ENCODE results near the gene A4GNT.

Gene A4GNT

DNA sequence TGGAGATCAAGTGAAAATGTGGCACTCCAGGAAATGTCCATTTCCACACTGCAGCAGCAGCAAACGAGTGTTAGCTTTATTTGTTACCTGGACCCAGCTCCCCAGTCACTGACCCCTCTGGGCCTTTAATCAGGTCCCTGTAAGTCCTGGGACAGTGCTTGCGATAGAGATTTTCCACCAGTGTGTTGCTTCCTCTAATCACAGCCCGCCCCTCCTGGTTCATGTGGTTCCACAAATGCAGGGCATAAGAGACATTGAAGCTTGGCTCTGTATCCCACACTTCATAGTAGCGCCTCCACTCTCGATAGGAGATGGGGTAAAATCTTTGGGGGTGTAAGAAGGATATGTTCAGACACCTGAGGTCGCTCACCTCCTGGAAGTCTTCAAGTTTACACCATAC, 8.0 kb downstream of the A4GNT start:
- H3F3A ChIP-seq (ENCODE audit: insufficient read depth): no peaks in the 10 kb centered on the region
- H3K4me3 ChIP-seq (ENCODE audit: insufficient read depth, low read length, poor library complexity, severe bottlenecking): no peak overlapping the region
- H3K9me2 ChIP-seq (replicated peaks; ENCODE audit: insufficient read depth, low read length): no peaks in the 10 kb centered on the region
- H3K9ac ChIP-seq (ENCODE audit: low read length): no peak overlapping the region
- TF ChIP-seq EZH2phosphoT487 (conservative IDR thresholded peaks at IDR 0.05; ENCODE audit: low read length): no peak
- TF ChIP-seq, protein P1, sequence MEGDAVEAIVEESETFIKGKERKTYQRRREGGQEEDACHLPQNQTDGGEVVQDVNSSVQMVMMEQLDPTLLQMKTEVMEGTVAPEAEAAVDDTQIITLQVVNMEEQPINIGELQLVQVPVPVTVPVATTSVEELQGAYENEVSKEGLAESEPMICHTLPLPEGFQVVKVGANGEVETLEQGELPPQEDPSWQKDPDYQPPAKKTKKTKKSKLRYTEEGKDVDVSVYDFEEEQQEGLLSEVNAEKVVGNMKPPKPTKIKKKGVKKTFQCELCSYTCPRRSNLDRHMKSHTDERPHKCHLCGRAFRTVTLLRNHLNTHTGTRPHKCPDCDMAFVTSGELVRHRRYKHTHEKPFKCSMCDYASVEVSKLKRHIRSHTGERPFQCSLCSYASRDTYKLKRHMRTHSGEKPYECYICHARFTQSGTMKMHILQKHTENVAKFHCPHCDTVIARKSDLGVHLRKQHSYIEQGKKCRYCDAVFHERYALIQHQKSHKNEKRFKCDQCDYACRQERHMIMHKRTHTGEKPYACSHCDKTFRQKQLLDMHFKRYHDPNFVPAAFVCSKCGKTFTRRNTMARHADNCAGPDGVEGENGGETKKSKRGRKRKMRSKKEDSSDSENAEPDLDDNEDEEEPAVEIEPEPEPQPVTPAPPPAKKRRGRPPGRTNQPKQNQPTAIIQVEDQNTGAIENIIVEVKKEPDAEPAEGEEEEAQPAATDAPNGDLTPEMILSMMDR (IDR thresholded peaks at IDR 0.05; ENCODE audit: insufficient read depth, low read length, poor library complexity, severe bottlenecking): no peak
- no peak overlapping the region for H2AFZ ChIP-seq (ENCODE audit: low read depth, low read length, severe bottlenecking)
- H3K27ac ChIP-seq (ENCODE audit: low read depth, low read length): no peak overlapping the region
- no peaks in the 10 kb centered on the region for H4K20me1 ChIP-seq (ENCODE audit: low read depth, low read length)
- no peaks in the 10 kb centered on the region for H3K79me2 ChIP-seq (ENCODE audit: insufficient read depth, low read length)
- H3K27me3 ChIP-seq (ENCODE audit: low read length): no peaks in the 10 kb centered on the region
- H3K36me3 ChIP-seq (ENCODE audit: low read length): no peaks in the 10 kb centered on the region
- H3K4me2 ChIP-seq (ENCODE audit: low read depth, low read length, poor library complexity, severe bottlenecking): no peak overlapping the region
- H3K9me3 ChIP-seq (ENCODE audit: insufficient read depth, low read length): no peaks in the 10 kb centered on the region

DNA sequence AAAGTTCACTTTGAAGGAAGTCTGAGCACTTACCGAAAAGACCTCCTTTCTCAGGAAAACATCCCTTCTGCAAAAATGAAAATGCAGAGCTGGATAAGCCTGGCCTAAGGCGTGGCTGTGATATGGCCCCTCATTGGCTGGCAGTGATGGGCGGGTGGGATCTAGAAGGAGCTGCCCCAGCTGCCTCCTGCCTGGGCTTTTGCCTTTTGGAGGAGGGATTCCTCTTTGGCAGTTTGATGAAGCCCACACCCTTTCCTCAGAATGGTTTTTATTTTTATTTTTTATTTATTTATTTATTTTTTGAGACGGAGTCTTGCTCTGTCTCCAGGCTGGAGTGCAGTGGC, 12.8 kb downstream of the A4GNT start:
- Histone ChIP-seq H3F3A (ENCODE audit: insufficient read depth) (no peaks in the 10 kb centered on the region), H2AFZ (ENCODE audit: low read depth, low read length, severe bottlenecking) (no peak overlapping the region)

DNA sequence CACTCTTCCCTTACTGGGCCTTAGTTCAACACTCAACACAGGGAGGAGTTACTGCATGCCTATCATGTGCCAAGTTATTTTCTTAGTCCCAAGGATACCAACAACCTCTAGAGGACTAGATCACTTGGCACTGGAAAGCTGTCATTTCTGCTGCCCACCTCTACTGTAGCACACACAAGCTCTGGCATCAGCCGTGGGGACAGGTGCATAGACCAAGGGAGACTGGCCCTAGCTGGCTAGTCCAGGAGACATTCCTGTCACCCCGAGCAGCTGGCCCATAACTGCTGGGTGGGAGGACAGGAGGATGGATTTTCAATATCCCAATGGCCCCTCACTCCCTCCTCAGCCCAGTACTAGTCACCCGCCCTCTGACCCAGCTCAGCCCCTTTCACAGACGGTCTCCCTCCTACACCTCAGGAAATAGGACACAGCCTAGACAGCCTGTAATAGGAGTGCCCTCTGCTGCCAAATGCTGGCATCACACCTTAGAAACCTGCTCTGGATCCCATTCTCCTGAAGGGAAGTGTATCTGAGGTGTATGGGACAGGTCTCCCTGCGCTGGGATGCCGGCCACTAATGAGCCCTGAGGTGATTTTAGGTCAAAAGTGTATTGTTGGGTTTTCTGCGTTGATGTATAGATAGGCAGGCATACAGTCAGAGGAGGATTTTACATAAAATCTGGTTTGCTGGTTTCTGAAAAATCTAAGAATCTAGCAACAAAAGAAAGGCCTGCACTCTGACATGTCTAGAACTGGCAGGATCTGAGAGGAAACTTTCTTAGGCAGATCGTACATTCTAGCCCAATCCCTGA, 13.4 kb downstream of the A4GNT start:
- no peaks in the 10 kb centered on the region for H4K20me1 ChIP-seq (ENCODE audit: low read depth, low read length)
- no peak overlapping the region for H2AFZ ChIP-seq (ENCODE audit: low read depth, low read length, severe bottlenecking)
- no peaks in the 10 kb centered on the region for H3K9me2 ChIP-seq (replicated peaks; ENCODE audit: insufficient read depth, low read length)
- H3K79me2 ChIP-seq (ENCODE audit: insufficient read depth, low read length): no peaks in the 10 kb centered on the region
- H3K27ac ChIP-seq (ENCODE audit: low read depth, low read length): no peak overlapping the region
- no peaks in the 10 kb centered on the region for H3K9me3 ChIP-seq (ENCODE audit: insufficient read depth, low read length)
- no peaks in the 10 kb centered on the region for H3F3A ChIP-seq (ENCODE audit: insufficient read depth)
- H3K9ac ChIP-seq (ENCODE audit: low read length): no peak overlapping the region
- no peak for TF ChIP-seq EZH2phosphoT487 (conservative IDR thresholded peaks at IDR 0.05; ENCODE audit: low read length)
- TF ChIP-seq, protein P1 (IDR thresholded peaks at IDR 0.05; ENCODE audit: insufficient read depth, low read length, poor library complexity, severe bottlenecking): peak; percentile 82
- no peak overlapping the region for H3K4me3 ChIP-seq (ENCODE audit: insufficient read depth, low read length, poor library complexity, severe bottlenecking)
- no peak overlapping the region for H3K4me2 ChIP-seq (ENCODE audit: low read depth, low read length, poor library complexity, severe bottlenecking)
- H3K36me3 ChIP-seq (ENCODE audit: low read length): no peaks in the 10 kb centered on the region
- H3K27me3 ChIP-seq (ENCODE audit: low read length): no peaks in the 10 kb centered on the region

More for the DNA sequence above, 12.8 kb downstream of the A4GNT start:
- H3K79me2 ChIP-seq (ENCODE audit: insufficient read depth, low read length): no peaks in the 10 kb centered on the region
- no peak overlapping the region for H3K27ac ChIP-seq (ENCODE audit: low read depth, low read length)
- no peaks in the 10 kb centered on the region for H3K9me3 ChIP-seq (ENCODE audit: insufficient read depth, low read length)
- TF ChIP-seq, protein P1 (IDR thresholded peaks at IDR 0.05; ENCODE audit: insufficient read depth, low read length, poor library complexity, severe bottlenecking): no peak
- no peak for TF ChIP-seq EZH2phosphoT487 (conservative IDR thresholded peaks at IDR 0.05; ENCODE audit: low read length)
- no peaks in the 10 kb centered on the region for H4K20me1 ChIP-seq (ENCODE audit: low read depth, low read length)
- H3K9ac ChIP-seq (ENCODE audit: low read length): no peak overlapping the region
- no peaks in the 10 kb centered on the region for H3K9me2 ChIP-seq (replicated peaks; ENCODE audit: insufficient read depth, low read length)
- H3K27me3 ChIP-seq (ENCODE audit: low read length): no peaks in the 10 kb centered on the region
- H3K4me2 ChIP-seq (ENCODE audit: low read depth, low read length, poor library complexity, severe bottlenecking): no peak overlapping the region
- H3K36me3 ChIP-seq (ENCODE audit: low read length): no peaks in the 10 kb centered on the region
- no peak overlapping the region for H3K4me3 ChIP-seq (ENCODE audit: insufficient read depth, low read length, poor library complexity, severe bottlenecking)
